Adrenal gland (tissue), 12 donors: ENCODE results near the gene FGFR4. TPM values are rescaled to one million over a fixed set of nuclear protein-coding genes. Genes with fewer than 3 reads are reported as not detected.

Experiments used
- DNase-seq, 7 donors: peaks; one replicate each; pipeline ENCODE4 v3.0.0-alpha.2; 2019 to 2020
- H3K27ac ChIP-seq, 5 donors: fragments of 200-600 bp; sonication (generic) in 4 of 5; 1 replicate in 3 of 5; 2 replicates in 2 of 5; pipeline versions ENCODE4 v1.5.1 to v1.8.0; 2016 to 2020; ENCODE audit warnings: mild to moderate bottlenecking in 1 of 5
- H3K27me3 ChIP-seq: fragments of 200-600 bp; 2 replicates; pipeline ENCODE4 v1.8.0; 2021
- H3K36me3 ChIP-seq, 2 donors: fragments of 200-600 bp; replicated peaks in 1 of 2; 1 replicate in 1 of 2; 2 replicates in 1 of 2; pipeline versions ENCODE4 v1.5.1 to v1.8.0; 2018 to 2022
- H3K4me1 ChIP-seq, 2 donors: fragments of 200-600 bp; replicated peaks in 1 of 2; 1 replicate in 1 of 2; 2 replicates in 1 of 2; pipeline versions ENCODE4 v1.5.1 to v1.8.0; 2018 to 2021
- H3K4me3 ChIP-seq, 4 donors: fragments of 200-600 bp; sonication (generic) in 3 of 4; one replicate each; pipeline ENCODE4 v1.5.1; 2016 to 2018
- H3K9me3 ChIP-seq, 3 donors: fragments of 200-600 bp; sonication (generic) in 1 of 3; replicated peaks in 1 of 3; 1 replicate in 2 of 3; 2 replicates in 1 of 3; pipeline versions ENCODE4 v1.5.1 to v1.8.0; 2016 to 2021
- POLR2A ChIP-seq, 2 donors: fragments of 450-650 bp; IDR thresholded peaks; one replicate each; pipeline ENCODE4 v1.6.1; 2017; ENCODE audit warnings: antibody characterized with exemption in 2 of 2, mild to moderate bottlenecking in 2 of 2, moderate library complexity in 1 of 2
- WGBS, 4 donors: extraction: QIAGEN DNeasy Blood & Tissue Kit in 2 of 4; methylation state at CpG; one replicate each; pipeline versions ENCODE4 v1.1.5 to v1.1.7; 2013 to 2017; 5-methylcytosine and 5-hydroxymethylcytosine counted together
- intact Hi-C, 2 donors: fragments of 100-400 bp; cut with DNase I; formaldehyde crosslinking; loops; one replicate each; pipeline versions ENCODE4 v1.14.1 to v1.15.0; 2022 to 2023
- polyA plus RNA-seq, 3 donors: library from polyadenylated mRNA; stranded (reverse); fragments of 200-250 nt in 2 of 3; fragments of 350-450 nt in 1 of 3; fragmentation: Illumina TruSeq in 1 of 3; extraction: RNeasy Lipid Tissue Mini Kit (QIAGEN cat#74804) in 1 of 3; gene quantifications; one replicate each; pipeline ENCODE4 v1.2.3, GENCODE V29; 2013 to 2014
- total RNA-seq, 9 donors: library from RNA; depleted of rRNA in 4 of 9; stranded (reverse); fragments of >200 nt in 4 of 9; fragments of 120-200 nt in 1 of 9; fragmentation: NEBNext Ultra II Directional in 1 of 9; extraction: Animal tissue kit (Norgen Biotek cat#: 25700) in 1 of 9; gene quantifications; one replicate each; pipeline versions ENCODE4 v1.1.0 to v1.2.4, GENCODE V29; 2013 to 2023
- TF ChIP-seq, protein P1 (sequence below), 6 experiments: fragments of 450-650 bp in 4 of 6; fragments of 200-600 bp in 2 of 6; sonication (generic) in 1 of 6; IDR thresholded peaks; 1 replicate in 5 of 6; 2 replicates in 1 of 6; pipeline versions ENCODE4 v1.5.1 to v1.8.0; 2016 to 2021; ENCODE audit warnings: antibody characterized with exemption in 6 of 6, mild to moderate bottlenecking in 2 of 6, moderate library complexity in 1 of 6
- donor health status: healthy with polysubstance abuse.
- donor health status: Bipolar disorder and iron deficiency.
- donor health status: DM: yes; HTN: yes; CAD: no.
- donor health status: DM: no; HTN: no; CAD: no.
- donor health status: DM: no; HTN: no; CAD: no.
- donor health status: DM: yes; HTN: yes; CAD: no.

The FGFR4 gene
- total and polyA plus RNA-seq, 12 donors: 12.3 to 106 (median 26.4) TPM

DNA sequence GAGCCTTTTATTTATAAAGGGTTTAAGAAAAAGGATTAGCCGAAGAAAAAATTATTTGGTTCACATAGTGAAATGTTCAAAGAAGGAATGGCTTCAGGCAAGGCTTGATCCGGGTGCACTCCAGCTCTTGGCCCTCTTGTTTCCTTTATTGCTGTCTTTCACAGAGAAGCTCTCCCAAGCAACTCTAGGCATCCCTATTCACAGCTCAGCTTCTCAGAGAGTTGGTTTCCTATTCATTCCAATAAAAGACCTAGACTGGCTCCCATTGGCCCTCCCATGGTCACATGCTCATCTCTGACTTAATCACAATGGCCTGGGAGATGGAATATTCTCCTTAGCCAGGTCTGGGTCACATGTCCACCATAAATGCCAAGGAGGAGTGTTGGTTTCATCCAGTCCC, 9.4 kb upstream of the FGFR4 start:
- no peaks in the 10 kb centered on the region for H3K27me3 ChIP-seq
- intact Hi-C loops: no loop called here
- no peaks in the 10 kb centered on the region for H3K9me3 ChIP-seq
- 93 to 100% (median 97%) methylated on average over 2 of the region's 2 CpGs for WGBS, 4 donors
- no peak for DNase-seq
- H3K27ac ChIP-seq: no peak overlapping the region
- TF ChIP-seq, protein P1, sequence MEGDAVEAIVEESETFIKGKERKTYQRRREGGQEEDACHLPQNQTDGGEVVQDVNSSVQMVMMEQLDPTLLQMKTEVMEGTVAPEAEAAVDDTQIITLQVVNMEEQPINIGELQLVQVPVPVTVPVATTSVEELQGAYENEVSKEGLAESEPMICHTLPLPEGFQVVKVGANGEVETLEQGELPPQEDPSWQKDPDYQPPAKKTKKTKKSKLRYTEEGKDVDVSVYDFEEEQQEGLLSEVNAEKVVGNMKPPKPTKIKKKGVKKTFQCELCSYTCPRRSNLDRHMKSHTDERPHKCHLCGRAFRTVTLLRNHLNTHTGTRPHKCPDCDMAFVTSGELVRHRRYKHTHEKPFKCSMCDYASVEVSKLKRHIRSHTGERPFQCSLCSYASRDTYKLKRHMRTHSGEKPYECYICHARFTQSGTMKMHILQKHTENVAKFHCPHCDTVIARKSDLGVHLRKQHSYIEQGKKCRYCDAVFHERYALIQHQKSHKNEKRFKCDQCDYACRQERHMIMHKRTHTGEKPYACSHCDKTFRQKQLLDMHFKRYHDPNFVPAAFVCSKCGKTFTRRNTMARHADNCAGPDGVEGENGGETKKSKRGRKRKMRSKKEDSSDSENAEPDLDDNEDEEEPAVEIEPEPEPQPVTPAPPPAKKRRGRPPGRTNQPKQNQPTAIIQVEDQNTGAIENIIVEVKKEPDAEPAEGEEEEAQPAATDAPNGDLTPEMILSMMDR (IDR thresholded peaks at IDR 0.05): no peak
- no peak for TF ChIP-seq POLR2A (IDR thresholded peaks at IDR 0.05)
- no peaks in the 10 kb centered on the region for H3K4me1 ChIP-seq
- H3K36me3 ChIP-seq: no peaks in the 10 kb centered on the region
- no peak overlapping the region for H3K4me3 ChIP-seq

DNA sequence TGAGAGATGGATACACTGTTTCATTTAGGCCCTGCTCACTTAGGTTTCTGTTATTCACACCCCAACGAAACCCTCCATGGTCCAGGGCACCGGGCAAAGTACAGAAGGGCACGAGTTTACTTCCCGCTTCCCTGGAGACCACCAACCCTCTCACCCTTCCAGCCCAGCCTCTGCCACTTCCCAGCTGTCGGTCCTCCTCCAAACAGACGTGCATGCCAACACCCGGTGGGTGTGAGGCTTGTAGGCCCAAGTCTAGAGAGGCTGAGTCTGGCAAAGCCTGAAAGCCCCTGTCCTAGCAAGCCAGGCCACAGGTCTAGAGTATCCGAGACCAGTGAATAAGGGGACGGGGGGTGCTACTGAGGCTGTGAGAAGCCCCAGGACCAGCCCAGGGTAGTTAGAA, 7.1 kb upstream of the FGFR4 start:
- no peaks in the 10 kb centered on the region for H3K36me3 ChIP-seq
- no peaks in the 10 kb centered on the region for H3K27me3 ChIP-seq
- H3K27ac ChIP-seq: no peak overlapping the region
- no peak overlapping the region for H3K4me3 ChIP-seq
- intact Hi-C loops: no loop called here
- no peaks in the 10 kb centered on the region for H3K4me1 ChIP-seq
- no peaks in the 10 kb centered on the region for H3K9me3 ChIP-seq
- no peak for DNase-seq
- no peak for TF ChIP-seq POLR2A (IDR thresholded peaks at IDR 0.05)
- TF ChIP-seq, protein P1 (IDR thresholded peaks at IDR 0.05): no peak
- WGBS, 4 donors: 83 to 90% (median 89%) methylated on average over 8 to 9 of the region's 9 CpGs

GRCh38 chr5:177080265-177080664, 6.5 kb upstream of the FGFR4 start:
- Histone ChIP-seq H3K9me3 (no peaks in the 10 kb centered on the region), H3K27me3 (no peaks in the 10 kb centered on the region), H3K36me3 (no peaks in the 10 kb centered on the region), H3K27ac (no peak overlapping the region), H3K4me1 (no peaks in the 10 kb centered on the region), H3K4me3 (no peak overlapping the region)
- intact Hi-C loops: no loop called here
- DNase-seq: no peak
- WGBS, 4 donors: 77 to 90% (median 84%) methylated on average over 4 to 5 of the region's 5 CpGs
- TF ChIP-seq, protein P1 (IDR thresholded peaks at IDR 0.05): no peak
- no peak for TF ChIP-seq POLR2A (IDR thresholded peaks at IDR 0.05)

GRCh38 chr5:177081859-177082258, 4.9 kb upstream of the FGFR4 start:
- H3K9me3 ChIP-seq: no peaks in the 10 kb centered on the region
- H3K27ac ChIP-seq: no peak overlapping the region
- WGBS, 4 donors: 81 to 95% (median 87%) methylated on average over 7 to 10 of the region's 10 CpGs
- H3K4me1 ChIP-seq: peaks cover 0 to 2% of the 10 kb centered on the region in 2 donors
- TF ChIP-seq, protein P1 (IDR thresholded peaks at IDR 0.05): no peak
- no peak for TF ChIP-seq POLR2A (IDR thresholded peaks at IDR 0.05)
- no peak overlapping the region for H3K4me3 ChIP-seq
- intact Hi-C loops: no loop called here
- H3K27me3 ChIP-seq: no peaks in the 10 kb centered on the region
- DNase-seq: no peak
- H3K36me3 ChIP-seq: no peaks in the 10 kb centered on the region
